Measurements from ENCODE around the gene S100A7A.

S100A7A gene

GRCh38 chr1:153374071-153374470 lies 42.2 kb upstream of the S100A7A start:
- TF ChIP-seq CTCF (IDR thresholded peaks at IDR 0.05; ENCODE audit: extremely low read depth, insufficient read depth, missing control alignments) = no peak
- in situ Hi-C loops (cut with MboI; ENCODE audit: low pct_unique_long_range_greater_than_20kb, low sequenced_read_pairs, unreplicated experiment) = no loop called here
- DNase-seq (ENCODE audit: low spot score) = no peak

- in situ Hi-C loops (cut with MboI; ENCODE audit: low pct_unique_long_range_greater_than_20kb, low sequenced_read_pairs, unreplicated experiment) = no loop called here
- no peak for DNase-seq (ENCODE audit: low spot score)
- TF ChIP-seq CTCF (IDR thresholded peaks at IDR 0.05; ENCODE audit: extremely low read depth, insufficient read depth, missing control alignments) = no peak
Observed at GRCh38 chr1:153375511-153375910, 40.8 kb upstream of the S100A7A start, which contains the start of gene S100A12. Gene S100A12, minus strand, starts transcription at chr1:153375621. Its CDS starts 1,029 bp downstream, at chr1:153374592.

- no peak for DNase-seq (ENCODE audit: low spot score)
- no peak for TF ChIP-seq CTCF (IDR thresholded peaks at IDR 0.05; ENCODE audit: extremely low read depth, insufficient read depth, missing control alignments)
- in situ Hi-C loops (cut with MboI; ENCODE audit: low pct_unique_long_range_greater_than_20kb, low sequenced_read_pairs, unreplicated experiment) = no loop called here
Observed at GRCh38 chr1:153379591-153379990, 36.7 kb upstream of the S100A7A start.

- no peak for TF ChIP-seq CTCF (IDR thresholded peaks at IDR 0.05; ENCODE audit: extremely low read depth, insufficient read depth, missing control alignments)
- in situ Hi-C loops (cut with MboI; ENCODE audit: low pct_unique_long_range_greater_than_20kb, low sequenced_read_pairs, unreplicated experiment) = no loop called here
Observed at GRCh38 chr1:153380711-153381110, 35.6 kb upstream of the S100A7A start.

GRCh38 chr1:153384958-153385580 lies 31.3 kb upstream of the S100A7A start:
- no peak for TF ChIP-seq CTCF (IDR thresholded peaks at IDR 0.05; ENCODE audit: extremely low read depth, insufficient read depth, missing control alignments)
- in situ Hi-C loops (cut with MboI; ENCODE audit: low pct_unique_long_range_greater_than_20kb, low sequenced_read_pairs, unreplicated experiment) = no loop called here
- no peak for DNase-seq (ENCODE audit: low spot score)

More at GRCh38 chr1:153380711-153381110, 35.6 kb upstream of the S100A7A start:
- DNase-seq (ENCODE audit: low spot score) = no peak

GRCh38 chr1:153386500-153386901 lies 29.8 kb upstream of the S100A7A start:
- TF ChIP-seq CTCF (IDR thresholded peaks at IDR 0.05; ENCODE audit: extremely low read depth, insufficient read depth, missing control alignments) = no peak
- in situ Hi-C loops (cut with MboI; ENCODE audit: low pct_unique_long_range_greater_than_20kb, low sequenced_read_pairs, unreplicated experiment) = no loop called here
- DNase-seq (ENCODE audit: low spot score) = no peak

Data from GM13977 (cell line).